HL-60 (cell line): ENCODE results near the gene LEF1.

Source experiments
- GABPA ChIP-seq: IDR thresholded peaks from 2 replicates; pipeline ENCODE4 v1.6.1; 2012; ENCODE audit warnings: low read depth
- POLR2AphosphoS5 ChIP-seq: IDR thresholded peaks from 2 replicates; pipeline ENCODE4 v1.6.1; 2012; ENCODE audit warnings: low read depth
- SPI1 ChIP-seq: IDR thresholded peaks from 2 replicates; pipeline ENCODE4 v1.6.1; 2012; ENCODE audit warnings: low read depth, mild to moderate bottlenecking, borderline replicate concordance
- TF ChIP-seq, protein P1 (sequence below): IDR thresholded peaks from one replicate; pipeline ENCODE4 v1.5.1; 2011; ENCODE audit warnings: low read length, control low read depth, inconsistent platforms; ENCODE audit not compliant: insufficient read depth
- TF ChIP-seq, protein P2 (sequence below): IDR thresholded peaks from 2 replicates; pipeline ENCODE4 v1.6.1; 2012; ENCODE audit warnings: low read depth; ENCODE audit not compliant: insufficient replicate concordance

DNA sequence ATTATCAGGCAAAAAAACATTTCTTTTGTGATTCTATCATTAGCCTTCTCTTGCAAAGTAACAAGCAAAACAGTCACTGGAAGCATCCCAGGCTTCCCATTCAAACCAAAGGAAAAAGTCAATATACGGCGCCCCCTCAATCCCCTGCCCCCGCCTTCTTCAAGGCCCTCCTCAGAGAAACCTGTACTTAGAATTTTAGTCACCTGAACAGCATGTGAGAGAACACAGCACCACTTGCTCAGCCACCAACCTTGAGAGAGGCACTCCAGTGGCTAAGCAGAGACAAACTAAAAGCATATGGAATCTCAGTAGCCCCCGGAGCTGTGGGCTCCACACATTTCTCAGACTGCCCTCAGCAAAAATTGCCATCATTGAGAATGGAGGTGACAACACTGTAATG, 25.2 kb downstream of the LEF1 start:
- TF ChIP-seq POLR2AphosphoS5 (no peak), GABPA (no peak), SPI1 (no peak)
- TF ChIP-seq, protein P1, sequence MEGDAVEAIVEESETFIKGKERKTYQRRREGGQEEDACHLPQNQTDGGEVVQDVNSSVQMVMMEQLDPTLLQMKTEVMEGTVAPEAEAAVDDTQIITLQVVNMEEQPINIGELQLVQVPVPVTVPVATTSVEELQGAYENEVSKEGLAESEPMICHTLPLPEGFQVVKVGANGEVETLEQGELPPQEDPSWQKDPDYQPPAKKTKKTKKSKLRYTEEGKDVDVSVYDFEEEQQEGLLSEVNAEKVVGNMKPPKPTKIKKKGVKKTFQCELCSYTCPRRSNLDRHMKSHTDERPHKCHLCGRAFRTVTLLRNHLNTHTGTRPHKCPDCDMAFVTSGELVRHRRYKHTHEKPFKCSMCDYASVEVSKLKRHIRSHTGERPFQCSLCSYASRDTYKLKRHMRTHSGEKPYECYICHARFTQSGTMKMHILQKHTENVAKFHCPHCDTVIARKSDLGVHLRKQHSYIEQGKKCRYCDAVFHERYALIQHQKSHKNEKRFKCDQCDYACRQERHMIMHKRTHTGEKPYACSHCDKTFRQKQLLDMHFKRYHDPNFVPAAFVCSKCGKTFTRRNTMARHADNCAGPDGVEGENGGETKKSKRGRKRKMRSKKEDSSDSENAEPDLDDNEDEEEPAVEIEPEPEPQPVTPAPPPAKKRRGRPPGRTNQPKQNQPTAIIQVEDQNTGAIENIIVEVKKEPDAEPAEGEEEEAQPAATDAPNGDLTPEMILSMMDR: no peak
- TF ChIP-seq, protein P2, sequence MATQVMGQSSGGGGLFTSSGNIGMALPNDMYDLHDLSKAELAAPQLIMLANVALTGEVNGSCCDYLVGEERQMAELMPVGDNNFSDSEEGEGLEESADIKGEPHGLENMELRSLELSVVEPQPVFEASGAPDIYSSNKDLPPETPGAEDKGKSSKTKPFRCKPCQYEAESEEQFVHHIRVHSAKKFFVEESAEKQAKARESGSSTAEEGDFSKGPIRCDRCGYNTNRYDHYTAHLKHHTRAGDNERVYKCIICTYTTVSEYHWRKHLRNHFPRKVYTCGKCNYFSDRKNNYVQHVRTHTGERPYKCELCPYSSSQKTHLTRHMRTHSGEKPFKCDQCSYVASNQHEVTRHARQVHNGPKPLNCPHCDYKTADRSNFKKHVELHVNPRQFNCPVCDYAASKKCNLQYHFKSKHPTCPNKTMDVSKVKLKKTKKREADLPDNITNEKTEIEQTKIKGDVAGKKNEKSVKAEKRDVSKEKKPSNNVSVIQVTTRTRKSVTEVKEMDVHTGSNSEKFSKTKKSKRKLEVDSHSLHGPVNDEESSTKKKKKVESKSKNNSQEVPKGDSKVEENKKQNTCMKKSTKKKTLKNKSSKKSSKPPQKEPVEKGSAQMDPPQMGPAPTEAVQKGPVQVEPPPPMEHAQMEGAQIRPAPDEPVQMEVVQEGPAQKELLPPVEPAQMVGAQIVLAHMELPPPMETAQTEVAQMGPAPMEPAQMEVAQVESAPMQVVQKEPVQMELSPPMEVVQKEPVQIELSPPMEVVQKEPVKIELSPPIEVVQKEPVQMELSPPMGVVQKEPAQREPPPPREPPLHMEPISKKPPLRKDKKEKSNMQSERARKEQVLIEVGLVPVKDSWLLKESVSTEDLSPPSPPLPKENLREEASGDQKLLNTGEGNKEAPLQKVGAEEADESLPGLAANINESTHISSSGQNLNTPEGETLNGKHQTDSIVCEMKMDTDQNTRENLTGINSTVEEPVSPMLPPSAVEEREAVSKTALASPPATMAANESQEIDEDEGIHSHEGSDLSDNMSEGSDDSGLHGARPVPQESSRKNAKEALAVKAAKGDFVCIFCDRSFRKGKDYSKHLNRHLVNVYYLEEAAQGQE: no peak
